ENCODE data around the gene MOV10.

The MOV10 gene

GRCh38 chr1:112707221-112708001 is 33.0 kb downstream of the MOV10 start:
- in situ Hi-C loops (cut with HindIII; ENCODE audit: low pct_ligation_motif_present, low pct_unique_long_range_greater_than_20kb, low sequenced_read_pairs) = no loop called here
- peak; percentile 88 for DNase-seq

- DNase-seq = no peak
- in situ Hi-C loops (cut with HindIII; ENCODE audit: low pct_ligation_motif_present, low pct_unique_long_range_greater_than_20kb, low sequenced_read_pairs) = no loop called here
Measured at GRCh38 chr1:112708002-112708448, 33.6 kb downstream of the MOV10 start.

GRCh38 chr1:112708489-112708888 is 34.0 kb downstream of the MOV10 start:
- in situ Hi-C loops (cut with HindIII; ENCODE audit: low pct_ligation_motif_present, low pct_unique_long_range_greater_than_20kb, low sequenced_read_pairs) = no loop called here
- DNase-seq = no peak

DNA sequence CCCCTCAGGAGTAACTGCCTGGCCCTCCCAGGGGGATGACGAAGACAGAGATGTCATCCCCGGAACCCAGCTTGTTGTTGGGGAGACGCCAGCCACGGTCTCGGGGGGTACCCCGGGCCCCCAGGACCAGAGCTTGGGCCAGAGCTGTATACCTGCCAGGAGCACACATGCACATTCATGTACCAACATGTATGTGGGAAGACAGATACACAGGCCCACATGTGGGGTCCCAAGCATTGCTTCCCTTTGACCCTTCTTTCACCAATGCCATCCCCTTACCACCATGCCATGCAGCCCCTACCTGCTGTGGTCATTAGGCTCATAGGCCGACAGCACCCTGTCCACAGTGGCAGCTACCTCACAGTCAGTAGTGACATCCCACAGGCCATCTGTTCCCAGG is 35.7 kb downstream of the MOV10 start:
- in situ Hi-C loops (cut with HindIII; ENCODE audit: low pct_ligation_motif_present, low pct_unique_long_range_greater_than_20kb, low sequenced_read_pairs) = no loop called here

DNA sequence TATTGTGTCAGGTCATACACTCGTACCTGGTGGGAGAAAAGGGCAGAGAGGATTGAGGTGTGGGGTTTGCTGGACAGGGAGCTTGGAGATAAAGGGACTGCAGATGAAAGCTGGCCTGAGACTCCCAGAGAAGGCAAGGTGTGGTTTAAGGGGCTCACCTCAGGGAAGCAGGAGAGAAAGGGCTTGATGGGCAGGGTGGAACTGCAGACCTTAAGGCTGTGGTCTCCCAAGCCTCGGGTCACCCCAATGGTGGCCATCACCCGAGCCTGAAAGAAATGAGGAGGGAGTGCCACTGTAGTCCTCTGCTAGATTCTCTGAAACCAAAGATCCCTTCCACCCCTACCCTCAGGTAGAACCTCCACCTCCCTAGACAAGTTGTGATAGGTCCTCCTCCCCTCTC is 36.1 kb downstream of the MOV10 start:
- in situ Hi-C loops (cut with HindIII; ENCODE audit: low pct_ligation_motif_present, low pct_unique_long_range_greater_than_20kb, low sequenced_read_pairs) = no loop called here
- no peak for DNase-seq

More for the DNA sequence above, 35.7 kb downstream of the MOV10 start:
- DNase-seq = no peak

- in situ Hi-C loops (cut with HindIII; ENCODE audit: low pct_ligation_motif_present, low pct_unique_long_range_greater_than_20kb, low sequenced_read_pairs) = no loop called here
- no peak for DNase-seq
Measured at GRCh38 chr1:112711041-112711440, 36.6 kb downstream of the MOV10 start.

DNA sequence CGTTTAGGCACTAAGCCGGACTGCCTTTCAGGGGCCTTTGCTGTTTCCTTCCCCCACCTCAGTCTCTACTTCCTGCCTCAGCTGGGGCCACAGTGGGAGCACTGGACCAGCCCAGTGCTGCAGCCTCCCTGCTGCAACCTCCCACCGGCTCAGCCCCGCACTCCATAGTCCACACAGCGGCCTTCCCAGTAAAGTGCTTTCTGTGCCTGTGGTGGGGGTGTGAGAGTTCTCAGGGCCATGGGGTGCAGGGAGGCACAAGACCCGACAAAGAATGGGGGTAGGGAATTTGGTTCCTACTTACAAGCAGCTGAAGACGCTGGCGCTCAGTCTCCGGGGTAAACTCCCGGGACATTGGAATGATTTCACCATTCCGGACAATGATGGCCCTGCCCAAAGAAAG is 37.2 kb downstream of the MOV10 start:
- in situ Hi-C loops (cut with HindIII; ENCODE audit: low pct_ligation_motif_present, low pct_unique_long_range_greater_than_20kb, low sequenced_read_pairs) = no loop called here
- DNase-seq = no peak

DNA sequence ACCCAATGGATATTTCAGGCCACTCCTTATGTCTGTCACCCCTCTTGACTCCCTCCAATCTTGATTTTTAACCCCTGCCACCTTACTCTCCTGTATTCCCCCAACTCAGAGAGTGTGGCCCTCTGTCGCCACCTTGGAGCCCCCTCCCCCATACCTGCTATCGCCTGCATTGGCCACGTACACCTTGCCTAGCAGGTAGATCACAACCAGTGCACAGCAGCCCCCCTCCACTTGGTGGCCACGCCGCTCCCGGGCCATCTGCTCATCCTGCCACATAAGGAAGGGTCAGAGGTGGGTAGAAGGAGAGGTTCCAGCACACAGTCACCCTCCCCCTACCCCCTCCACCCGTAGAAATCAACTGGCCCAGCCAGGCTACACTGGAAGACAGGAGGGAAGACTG is 37.7 kb downstream of the MOV10 start:
- in situ Hi-C loops (cut with HindIII; ENCODE audit: low pct_ligation_motif_present, low pct_unique_long_range_greater_than_20kb, low sequenced_read_pairs) = no loop called here
- DNase-seq = no peak

DNA sequence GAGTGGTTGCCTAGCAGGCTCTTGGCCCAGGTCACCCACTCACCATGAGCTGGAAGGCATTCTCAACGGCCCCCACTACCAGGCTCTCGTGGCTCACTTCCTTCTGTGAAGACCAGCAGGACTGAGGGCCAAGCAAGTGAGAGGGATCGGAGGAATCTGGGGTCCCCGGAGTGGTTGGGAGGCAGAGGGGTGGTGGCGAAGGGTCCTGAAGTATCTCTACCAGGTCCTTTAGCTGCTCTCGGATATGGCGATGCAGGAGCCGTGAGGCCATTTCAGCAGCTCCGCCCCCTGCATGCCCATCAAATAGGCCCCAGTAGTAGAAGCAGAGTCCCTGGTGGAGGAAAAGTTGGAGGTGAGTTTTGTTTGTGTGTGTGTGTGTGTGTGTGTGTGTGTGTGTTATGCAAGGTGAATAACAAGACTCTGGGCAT is 38.3 kb downstream of the MOV10 start:
- in situ Hi-C loops (cut with HindIII; ENCODE audit: low pct_ligation_motif_present, low pct_unique_long_range_greater_than_20kb, low sequenced_read_pairs) = no loop called here
- no peak for DNase-seq

- in situ Hi-C loops (cut with HindIII; ENCODE audit: low pct_ligation_motif_present, low pct_unique_long_range_greater_than_20kb, low sequenced_read_pairs) = no loop called here
Measured at GRCh38 chr1:112713466-112714312, 39.2 kb downstream of the MOV10 start.

DNA sequence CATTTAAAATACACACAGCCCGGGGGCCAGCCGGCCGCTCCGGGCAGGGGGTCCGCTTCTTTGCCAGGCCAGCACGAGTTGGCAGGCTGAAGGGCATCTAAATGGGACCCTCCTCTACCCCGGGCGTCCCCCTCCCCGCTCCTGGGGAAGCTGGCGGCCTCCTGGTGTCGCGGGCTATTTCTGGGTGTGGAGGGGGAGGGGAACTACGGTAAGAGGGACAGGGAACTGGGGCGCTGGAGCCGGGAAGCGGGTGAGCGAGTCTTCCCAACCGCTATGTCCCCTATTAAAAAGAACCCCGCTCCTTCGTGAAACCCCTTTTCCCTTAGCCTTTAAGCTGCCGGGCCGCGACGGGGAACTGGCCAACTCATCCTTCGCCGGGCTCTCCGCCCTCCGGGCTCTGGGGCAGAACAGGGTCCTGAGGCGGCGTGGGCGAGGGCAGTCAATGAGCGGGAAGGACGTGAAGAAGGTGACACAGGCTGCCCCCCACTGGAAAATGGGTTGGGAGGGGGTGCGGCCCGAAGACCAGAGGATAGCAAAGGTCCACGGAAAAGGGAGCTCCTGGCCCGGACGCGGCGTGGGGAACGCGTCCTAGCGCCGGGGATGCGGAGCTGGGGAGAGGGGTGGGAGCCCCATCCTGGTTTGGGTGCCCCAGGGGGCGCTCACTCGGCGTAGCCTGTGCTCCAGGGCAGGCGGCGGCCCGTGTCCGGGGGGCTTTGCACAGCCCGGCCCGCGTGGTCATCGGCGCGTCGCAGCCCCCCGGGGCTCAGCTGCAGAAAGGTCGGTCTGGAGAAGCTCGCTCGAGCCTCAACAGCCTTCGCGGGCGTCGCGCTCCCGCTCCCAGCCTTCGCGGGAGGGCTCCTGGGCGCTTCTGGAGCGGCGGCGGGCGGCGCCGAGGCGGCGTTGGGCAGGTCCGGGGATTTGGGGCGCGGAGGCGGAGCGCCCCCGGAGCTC is 40.1 kb downstream of the MOV10 start:
- DNase-seq = no peak

More at GRCh38 chr1:112713466-112714312, 39.2 kb downstream of the MOV10 start:
- no peak for DNase-seq

GRCh38 chr1:112715264-112716053 is 41.0 kb downstream of the MOV10 start, which contains the start of gene PPM1J:
PPM1J (minus strand) TSS chr1:112715332; CDS start chr1:112715301, 31 bp downstream.
- in situ Hi-C loops (cut with HindIII; ENCODE audit: low pct_ligation_motif_present, low pct_unique_long_range_greater_than_20kb, low sequenced_read_pairs) = loop anchor here (5.0 kb wide), 1 partner anchor 82 kb away; no protein-coding TSS in a partner anchor
- peak; percentile 92 for DNase-seq

More for the DNA sequence above, 40.1 kb downstream of the MOV10 start:
- in situ Hi-C loops (cut with HindIII; ENCODE audit: low pct_ligation_motif_present, low pct_unique_long_range_greater_than_20kb, low sequenced_read_pairs) = loop anchor here (5.0 kb wide), 1 partner anchor 83 kb away; no protein-coding TSS in a partner anchor

DNA sequence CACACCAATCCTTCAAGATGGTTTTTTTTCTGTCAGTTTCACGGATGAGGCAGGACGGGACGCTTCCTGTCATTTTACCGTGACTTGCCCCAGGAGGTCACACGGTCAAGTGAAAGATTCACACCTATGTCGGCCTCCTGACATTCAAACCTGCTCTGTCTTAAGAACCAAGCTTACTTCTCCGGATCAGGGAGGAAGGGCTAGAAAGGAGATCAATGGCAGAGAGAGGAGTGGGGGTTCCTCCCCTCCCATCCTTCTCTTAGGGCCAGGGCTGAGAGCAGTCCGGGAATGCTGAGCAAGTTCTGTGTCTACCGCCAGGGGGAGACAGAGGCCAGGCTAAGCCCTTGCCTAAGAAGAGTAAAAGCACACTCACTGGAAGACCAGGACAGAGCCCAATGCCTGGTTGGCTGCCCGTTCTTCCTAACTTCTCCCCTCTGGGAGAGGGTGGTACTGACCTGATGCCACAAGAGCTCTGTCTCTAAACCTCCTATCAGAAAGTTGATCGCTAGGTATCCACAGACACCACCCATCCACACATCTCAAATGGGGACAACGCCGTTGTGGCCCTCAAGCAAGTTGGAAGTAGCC is 41.8 kb downstream of the MOV10 start:
- in situ Hi-C loops (cut with HindIII; ENCODE audit: low pct_ligation_motif_present, low pct_unique_long_range_greater_than_20kb, low sequenced_read_pairs) = loop anchor here (5.0 kb wide), 1 partner anchor 81 kb away; no protein-coding TSS in a partner anchor
- DNase-seq = peak; percentile 84

- DNase-seq = no peak
- in situ Hi-C loops (cut with HindIII; ENCODE audit: low pct_ligation_motif_present, low pct_unique_long_range_greater_than_20kb, low sequenced_read_pairs) = loop anchor here (5.0 kb wide), 1 partner anchor 80 kb away; no protein-coding TSS in a partner anchor
Measured at GRCh38 chr1:112717263-112717873, 42.9 kb downstream of the MOV10 start.

DNA sequence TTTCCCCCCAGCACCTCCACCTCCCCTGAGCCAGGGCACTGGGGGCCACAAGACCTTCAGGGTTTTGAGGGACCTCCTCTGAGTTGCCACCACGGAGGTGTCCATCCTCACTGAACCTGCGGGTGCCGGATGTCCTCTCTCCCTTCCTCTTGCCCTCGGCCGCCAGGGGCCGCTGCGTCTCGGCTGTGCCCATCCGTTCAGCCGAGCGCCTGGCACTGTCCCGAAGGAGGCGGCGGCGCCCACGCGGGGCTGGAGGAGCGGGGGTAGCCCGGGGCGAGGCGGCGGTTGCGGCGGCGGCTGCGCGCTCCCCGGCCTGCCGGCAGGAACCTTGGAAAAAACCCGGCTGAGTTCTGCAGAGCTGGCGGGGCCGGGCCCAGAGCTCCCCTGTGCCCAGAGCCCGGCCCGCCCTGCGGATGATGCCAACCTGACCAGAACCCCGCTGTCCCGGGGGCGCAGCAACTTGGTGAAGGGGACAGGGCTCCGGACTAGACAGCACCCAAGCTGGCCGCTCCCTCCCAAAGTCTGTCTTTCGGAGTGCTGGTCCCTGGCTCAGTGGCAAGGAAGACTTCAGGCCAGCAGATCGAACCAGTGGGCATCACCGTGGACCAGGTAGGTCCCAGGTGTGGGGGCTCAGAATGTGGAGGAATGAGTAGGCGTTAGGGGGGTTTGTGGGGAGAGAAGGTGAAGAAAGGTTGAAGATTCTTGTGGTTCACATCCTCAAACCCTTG is 44.4 kb downstream of the MOV10 start:
- DNase-seq = peak; percentile 75
- in situ Hi-C loops (cut with HindIII; ENCODE audit: low pct_ligation_motif_present, low pct_unique_long_range_greater_than_20kb, low sequenced_read_pairs) = loop anchor here (5.0 kb wide), 1 partner anchor 78 kb away; no protein-coding TSS in a partner anchor

- DNase-seq = no peak
- in situ Hi-C loops (cut with HindIII; ENCODE audit: low pct_ligation_motif_present, low pct_unique_long_range_greater_than_20kb, low sequenced_read_pairs) = loop anchor here (5.0 kb wide), 1 partner anchor 78 kb away; no protein-coding TSS in a partner anchor
Measured at GRCh38 chr1:112719706-112720105, 45.2 kb downstream of the MOV10 start.
